OCI-LY7 (cell line): ENCODE measurements around the gene CHN2. TPM values are rescaled to one million over a fixed set of nuclear protein-coding genes. Genes with fewer than 3 reads are reported as not detected.

ENCODE experiments used
- BruUV-seq: library from RNA; stranded (reverse); fragments of 400-500 nt; replicated peaks from 2 replicates; lab custom pipeline; 2021; lab: Mats Ljungman, UMichigan
- CTCF ChIA-PET: fragments of 300-600 bp; sonication (Branson Sonifier 250); formaldehyde crosslinking; loops from one replicate; lab custom pipeline; 2022; ENCODE audit warnings: antibody characterized with exemption; ENCODE audit not compliant: unreplicated experiment; lab: Charles Lee
- POLR2A ChIA-PET: fragments of 300-600 bp; sonication (Branson Sonifier 250); formaldehyde crosslinking; loops from one replicate; lab custom pipeline; 2022; ENCODE audit warnings: antibody characterized with exemption; lab: Charles Lee
- DNase-seq: peaks from one replicate; pipeline ENCODE4 v3.0.0-alpha.2; 2015; ENCODE audit warnings: low spot score
- H2AFZ ChIP-seq: fragments of 200-600 bp; sonication (generic), shearing (Covaris generic); 2 replicates; pipeline ENCODE4 v1.6.1; 2014; ENCODE audit warnings: mild to moderate bottlenecking, antibody characterized with exemption, low read length, moderate library complexity
- H3K27ac ChIP-seq: fragments of 200-600 bp; sonication (generic); 2 replicates; pipeline ENCODE4 v1.5.1; 2014; ENCODE audit warnings: mixed run types, low read depth, mild to moderate bottlenecking, moderate library complexity, low read length, inconsistent platforms; ENCODE audit not compliant: poor library complexity, severe bottlenecking
- H3K36me3 ChIP-seq: fragments of 200-600 bp; sonication (generic); 2 replicates; pipeline ENCODE4 v1.6.1; 2014; ENCODE audit warnings: mild to moderate bottlenecking, antibody characterized with exemption, low read length, moderate library complexity, mixed read lengths; ENCODE audit not compliant: insufficient read depth
- H3K4me1 ChIP-seq: fragments of 200-600 bp; sonication (generic); 2 replicates; pipeline ENCODE4 v1.5.1; 2014; ENCODE audit warnings: mild to moderate bottlenecking, low read length; ENCODE audit not compliant: insufficient read depth, poor library complexity, severe bottlenecking
- H3K4me2 ChIP-seq: fragments of 200-600 bp; sonication (generic); 2 replicates; pipeline ENCODE4 v1.6.1; 2014; ENCODE audit warnings: mild to moderate bottlenecking, low read length
- H3K4me3 ChIP-seq: fragments of 200-600 bp; sonication (generic); 2 replicates; pipeline ENCODE4 v1.5.1; 2014; ENCODE audit warnings: mild to moderate bottlenecking, low read depth, low read length; ENCODE audit not compliant: poor library complexity, severe bottlenecking
- H3K79me2 ChIP-seq: fragments of 200-600 bp; sonication (generic); 2 replicates; pipeline ENCODE4 v1.6.1; 2016; ENCODE audit warnings: low read depth, mild to moderate bottlenecking, low read length, moderate library complexity, mixed read lengths; ENCODE audit not compliant: insufficient read depth
- H3K9me2 ChIP-seq: fragments of 200-600 bp; sonication (generic); 2 replicates; pipeline ENCODE4 v1.6.1; 2016; ENCODE audit warnings: mild to moderate bottlenecking, low read length, mixed read lengths; ENCODE audit not compliant: insufficient read depth
- H3K9me3 ChIP-seq: fragments of 200-600 bp; sonication (generic); 2 replicates; pipeline ENCODE4 v1.6.1; 2014; ENCODE audit warnings: mild to moderate bottlenecking, mixed run types, low read length, mixed read lengths
- H4K20me1 ChIP-seq: fragments of 200-600 bp; sonication (generic); 2 replicates; pipeline ENCODE4 v1.6.1; 2014; ENCODE audit warnings: mild to moderate bottlenecking, antibody characterized with exemption, low read length, moderate library complexity, mixed read lengths; ENCODE audit not compliant: insufficient read depth
- CTCF ChIP-seq: fragments of 200-600 bp; sonication (generic); conservative IDR thresholded peaks from 2 replicates; pipeline ENCODE4 v1.5.1; 2014; ENCODE audit warnings: mild to moderate bottlenecking, antibody characterized with exemption, low read length, moderate library complexity, mixed read lengths
- EZH2phosphoT487 ChIP-seq: fragments of 200-600 bp; sonication (generic); IDR thresholded peaks from 2 replicates; pipeline ENCODE4 v1.6.1; 2018; ENCODE audit warnings: low read depth, borderline replicate concordance, mild to moderate bottlenecking, mixed run types, antibody characterized with exemption, low read length, moderate library complexity, mixed read lengths
- intact Hi-C: fragments of 100-400 bp; cut with micrococcal nuclease; formaldehyde crosslinking; loops from one replicate; pipeline ENCODE4 v1.10.0; 2022; ENCODE audit not compliant: unreplicated experiment
- total RNA-seq, 2 experiments: library from RNA; depleted of rRNA in 1 of 2; stranded (reverse); fragments of >200 nt in 1 of 2; shearing (Covaris generic) in 1 of 2; gene quantifications; 2 replicates each; pipeline ENCODE4 v1.2.3, GENCODE V29; 2014 to 2022

CHN2 gene
- total RNA-seq, 2 experiments from 2014 or later, result not detected

GRCh38 chr7:29194206-29194593 lies 375 bp upstream of the CHN2 start:
- no peak for DNase-seq
- CTCF ChIA-PET, result no interaction called here
- no peak overlapping the region for H3K27ac ChIP-seq

DNA sequence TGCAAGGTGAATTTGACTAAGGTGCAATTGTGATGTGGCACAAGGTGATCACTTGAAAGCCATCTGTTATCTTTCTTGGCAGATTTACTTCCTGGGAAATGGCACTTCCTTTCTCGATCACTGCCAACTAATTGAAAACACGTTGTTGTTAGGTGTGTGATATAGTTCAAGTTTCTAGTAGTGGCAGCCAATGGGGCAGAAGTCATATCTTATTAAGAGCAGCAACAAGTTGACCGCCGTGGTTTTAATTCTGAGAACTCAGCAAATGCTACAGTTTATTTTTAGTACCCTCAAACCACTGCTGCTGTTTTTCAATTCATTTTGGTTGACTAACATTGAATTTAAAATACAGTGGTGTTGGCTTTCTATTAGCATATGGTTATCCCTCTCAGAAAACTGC lies 1.6 kb downstream of the CHN2 start:
- CTCF ChIA-PET, result no interaction called here
- Histone ChIP-seq H3K9me2 (no peaks in the 10 kb centered on the region), H3K79me2 (no peaks in the 10 kb centered on the region), H4K20me1 (no peaks in the 10 kb centered on the region), H3K36me3 (no peaks in the 10 kb centered on the region), H3K4me3 (no peak overlapping the region), H3K4me2 (no peak overlapping the region), H3K27ac (no peak overlapping the region), H3K9me3 (no peaks in the 10 kb centered on the region), H2AFZ (no peak overlapping the region), H3K4me1 (no peaks in the 10 kb centered on the region)
- intact Hi-C loops, result no loop called here
- BruUV-seq, result no TSS peak
- POLR2A ChIA-PET, result interaction anchor here (0.6 kb wide), 1 partner anchor 200 kb away, joined by 3 read pairs; no protein-coding TSS in a partner anchor
- TF ChIP-seq EZH2phosphoT487 (no peak), CTCF (no peak)
- DNase-seq, result no peak

More at GRCh38 chr7:29194206-29194593, 375 bp upstream of the CHN2 start:
- Histone ChIP-seq H3K9me3 (no peaks in the 10 kb centered on the region), H4K20me1 (no peaks in the 10 kb centered on the region), H3K4me1 (no peaks in the 10 kb centered on the region), H3K4me2 (no peak overlapping the region), H3K79me2 (no peaks in the 10 kb centered on the region), H3K36me3 (no peaks in the 10 kb centered on the region), H3K4me3 (no peak overlapping the region), H3K9me2 (no peaks in the 10 kb centered on the region), H2AFZ (no peak overlapping the region)
- intact Hi-C loops, result no loop called here
- BruUV-seq, result no TSS peak
- no peak for TF ChIP-seq EZH2phosphoT487
- TF ChIP-seq CTCF, result no peak
- POLR2A ChIA-PET, result no interaction called here

DNA sequence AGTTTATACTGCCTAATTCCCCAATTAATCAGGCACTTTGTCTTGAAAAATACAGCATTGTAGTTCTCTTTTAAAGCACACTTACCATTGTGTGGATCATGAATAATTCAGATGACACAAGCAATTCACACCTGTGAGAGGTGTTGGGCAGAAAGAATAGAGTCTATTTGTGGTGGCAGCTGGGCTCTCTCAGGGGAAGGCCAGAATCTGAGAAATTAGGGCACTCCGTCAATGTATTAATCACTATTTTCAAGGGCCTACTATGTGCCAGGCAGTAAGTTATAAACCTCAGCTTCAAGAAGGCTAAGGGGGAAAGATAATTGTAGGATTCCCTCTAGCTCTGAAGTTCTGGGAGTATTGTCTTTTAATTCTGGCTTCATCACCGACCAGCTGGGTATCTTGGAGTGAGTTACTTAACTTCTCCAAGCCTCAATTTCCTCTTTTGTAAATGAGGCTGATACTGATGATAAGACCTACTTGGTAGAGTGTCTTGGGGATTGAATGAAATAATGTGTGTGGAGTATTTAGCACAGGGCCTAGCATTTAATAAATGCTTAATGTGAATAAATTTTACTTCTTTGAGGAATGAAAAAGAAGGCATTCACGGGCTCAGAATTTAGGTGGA lies 2.5 kb downstream of the CHN2 start:
- BruUV-seq, result no TSS peak
- Histone ChIP-seq H4K20me1 (no peaks in the 10 kb centered on the region), H3K36me3 (no peaks in the 10 kb centered on the region), H3K4me2 (no peak overlapping the region), H2AFZ (no peak overlapping the region), H3K9me2 (no peaks in the 10 kb centered on the region), H3K79me2 (no peaks in the 10 kb centered on the region), H3K4me3 (no peak overlapping the region), H3K9me3 (no peaks in the 10 kb centered on the region), H3K27ac (no peak overlapping the region), H3K4me1 (no peaks in the 10 kb centered on the region)
- ChIA-PET CTCF (no interaction called here), POLR2A (no interaction called here)
- TF ChIP-seq CTCF (no peak), EZH2phosphoT487 (no peak)
- intact Hi-C loops, result no loop called here
- no peak for DNase-seq
